WTC11 (cell line): ENCODE measurements around the gene MIEF1. TPM values are rescaled to one million over a fixed set of nuclear protein-coding genes. Genes with fewer than 3 reads are reported as not detected.
A peak's percentile ranks its signal among the peaks of the same experiment; 100 is the strongest.

ENCODE experiments used
- ATAC-seq: fragments of 200-7000 bp; cut with Tn5 transposase; 2 replicates; pipeline ENCODE4 v1.10.0; 2021; ENCODE audit warnings: mild to moderate bottlenecking, moderate library complexity
- CTCF ChIA-PET: fragments of 300-600 bp; sonication (Branson Sonifier 250); formaldehyde crosslinking; loops from one replicate; lab custom pipeline; 2021; ENCODE audit warnings: antibody characterized with exemption; lab: Charles Lee
- POLR2A ChIA-PET: fragments of 350-600 bp; sonication (Branson Sonifier 250); formaldehyde crosslinking; loops from one replicate; lab custom pipeline; 2021; ENCODE audit warnings: antibody characterized with exemption; lab: Charles Lee
- DNase-seq: peaks from one replicate; pipeline ENCODE4 v3.0.0; 2021; ENCODE audit warnings: low spot score
- H3K27ac Mint-ChIP-seq: 2 replicates; pipeline ENCODE4 v1.8.0; 2021; ENCODE audit warnings: mixed read lengths
- H3K27me3 Mint-ChIP-seq: 2 replicates; pipeline ENCODE4 v1.8.0; 2021; ENCODE audit warnings: low read depth, mild to moderate bottlenecking, moderate library complexity, mixed read lengths
- H3K36me3 Mint-ChIP-seq: 2 replicates; pipeline ENCODE4 v1.8.0; 2021; ENCODE audit warnings: mixed read lengths
- H3K4me1 Mint-ChIP-seq: 2 replicates; pipeline ENCODE4 v1.8.0; 2022; ENCODE audit warnings: mixed read lengths
- H3K4me3 Mint-ChIP-seq: 2 replicates; pipeline ENCODE4 v1.8.0; 2021; ENCODE audit warnings: mild to moderate bottlenecking, moderate library complexity, mixed read lengths
- H3K9me3 Mint-ChIP-seq: 2 replicates; pipeline ENCODE4 v1.8.0; 2021; ENCODE audit warnings: mixed read lengths
- ATF1 ChIP-seq: sonication (generic); formaldehyde crosslinking; IDR thresholded peaks from 2 replicates; pipeline ENCODE4 v1.8.1; 2023; ENCODE audit warnings: mild to moderate bottlenecking, moderate library complexity, missing genetic modification reagents
- ATF6 ChIP-seq: sonication (generic); formaldehyde crosslinking; IDR thresholded peaks from 2 replicates; pipeline ENCODE4 v1.8.1; 2023; ENCODE audit warnings: mild to moderate bottlenecking, missing genetic modification reagents
- CBFB ChIP-seq: sonication (generic); formaldehyde crosslinking; IDR thresholded peaks from 2 replicates; pipeline ENCODE4 v1.8.1; 2022; ENCODE audit warnings: mild to moderate bottlenecking, low read depth, missing genetic modification reagents
- CTCF ChIP-seq: fragments of 200-600 bp; IDR thresholded peaks from 2 replicates; pipeline ENCODE4 v1.8.0; 2022; ENCODE audit warnings: antibody characterized with exemption
- E2F4 ChIP-seq: sonication (generic); formaldehyde crosslinking; IDR thresholded peaks from 2 replicates; pipeline ENCODE4 v1.8.1; 2022; ENCODE audit warnings: low read depth, mild to moderate bottlenecking, moderate library complexity, missing genetic modification reagents, borderline replicate concordance
- EMX1 ChIP-seq: fragments of 250-450 bp; sonication (Bioruptor Pico); IDR thresholded peaks from 2 replicates; pipeline ENCODE4 v1.8.0; 2021; ENCODE audit warnings: mild to moderate bottlenecking
- IRF2 ChIP-seq: sonication (generic); formaldehyde crosslinking; IDR thresholded peaks from 2 replicates; pipeline ENCODE4 v1.8.0; 2022; ENCODE audit warnings: low read depth, missing genetic modification reagents, borderline replicate concordance
- MYBL2 ChIP-seq: sonication (generic); formaldehyde crosslinking; IDR thresholded peaks from 2 replicates; pipeline ENCODE4 v1.8.1; 2023; ENCODE audit warnings: mild to moderate bottlenecking, moderate library complexity, missing genetic modification reagents
- NFYB ChIP-seq: sonication (generic); formaldehyde crosslinking; conservative IDR thresholded peaks from 2 replicates; pipeline ENCODE4 v1.8.0; 2022; ENCODE audit warnings: low read depth, missing genetic modification reagents
- SP1 ChIP-seq: sonication (generic); formaldehyde crosslinking; conservative IDR thresholded peaks from 2 replicates; pipeline ENCODE4 v1.8.1; 2022; ENCODE audit warnings: missing genetic modification reagents
- TEAD1 ChIP-seq: sonication (generic); formaldehyde crosslinking; IDR thresholded peaks from 2 replicates; pipeline ENCODE4 v1.8.0; 2022; ENCODE audit warnings: mild to moderate bottlenecking, missing genetic modification reagents
- ZNF138 ChIP-seq: sonication (generic); formaldehyde crosslinking; conservative IDR thresholded peaks from 2 replicates; pipeline ENCODE4 v1.8.1; 2022; ENCODE audit warnings: mild to moderate bottlenecking, moderate library complexity, missing genetic modification reagents
- ZNF219 ChIP-seq: sonication (generic); formaldehyde crosslinking; IDR thresholded peaks from 2 replicates; pipeline ENCODE4 v1.8.0; 2023; ENCODE audit warnings: missing genetic modification reagents, mild to moderate bottlenecking, borderline replicate concordance
- ZNF317 ChIP-seq: sonication (generic); formaldehyde crosslinking; IDR thresholded peaks from 2 replicates; pipeline ENCODE4 v1.8.1; 2023; ENCODE audit warnings: low read depth, mild to moderate bottlenecking, moderate library complexity, missing genetic modification reagents, borderline replicate concordance
- ZNF396 ChIP-seq: fragments of 250-450 bp; sonication (Bioruptor Pico); IDR thresholded peaks from 2 replicates; pipeline ENCODE4 v1.8.0; 2021; ENCODE audit warnings: mild to moderate bottlenecking, moderate library complexity, borderline replicate concordance
- total RNA-seq: library from RNA; stranded (reverse); gene quantifications from 3 replicates; pipeline ENCODE4 v1.2.3, GENCODE V29; 2021

The MIEF1 gene
- total RNA-seq, 1 experiment from 2014 or later = 38.7 TPM

GRCh38 chr22:39458444-39459083 is 43.5 kb upstream of the MIEF1 start (continued):
- TF ChIP-seq E2F4 (CRISPR knock-in tag) (no peak), CTCF (no peak)
- TF ChIP-seq, all 79 proteins: peak for 0

- peaks cover 42% of the 10 kb centered on the region for H3K27me3 Mint-ChIP-seq
- H3K9me3 Mint-ChIP-seq = no peaks in the 10 kb centered on the region
- TF ChIP-seq TEAD1 (CRISPR knock-in tag) = no peak
- ATAC-seq = no peak
- no peak overlapping the region for H3K27ac Mint-ChIP-seq
- no peaks in the 10 kb centered on the region for H3K36me3 Mint-ChIP-seq
- peak overlapping the region; percentile 12 for H3K4me3 Mint-ChIP-seq
- no peak for DNase-seq
- ChIA-PET CTCF (interaction anchor here (0.6 to 1.2 kb wide), 2 partner anchors 13 to 26 kb away, joined by 3 read pairs; no protein-coding TSS in a partner anchor), POLR2A (no interaction called here)
- H3K4me1 Mint-ChIP-seq = peaks cover 16% of the 10 kb centered on the region
Measured at GRCh38 chr22:39459681-39460080, 42.4 kb upstream of the MIEF1 start.

GRCh38 chr22:39462443-39463221 is 39.5 kb upstream of the MIEF1 start:
- Mint-ChIP-seq H3K4me1 (peaks cover 11% of the 10 kb centered on the region), H3K27me3 (peaks cover 21% of the 10 kb centered on the region), H3K36me3 (no peaks in the 10 kb centered on the region), H3K27ac (0 out of 2 replicates have a peak overlapping the region, but pooled peaks have one; percentile 12), H3K4me3 (no peak overlapping the region), H3K9me3 (no peaks in the 10 kb centered on the region)
- CTCF ChIA-PET = interaction anchor here (0.6 to 2.9 kb wide), 16 partner anchors 9 to 120 kb away, joined by 3 to 17 read pairs (median 4); partner anchors contain the start of gene TAB1
- POLR2A ChIA-PET = interaction anchor here (0.5 to 1.1 kb wide), 2 partner anchors 21 to 55 kb away, joined by 3 read pairs; no protein-coding TSS in a partner anchor
- peak; percentile 62 for DNase-seq
- TF ChIP-seq SP1 (CRISPR knock-in tag) (peak; percentile 41; the same call in 1 of the 2 replicates), ATF1 (CRISPR knock-in tag) (no peak)
- peak; percentile 81 for ATAC-seq

- ChIA-PET POLR2A (no interaction called here), CTCF (interaction anchor here (0.5 to 1.6 kb wide), 2 partner anchors 21 to 66 kb away, joined by 5 to 6 read pairs; no protein-coding TSS in a partner anchor)
- Mint-ChIP-seq H3K27me3 (peaks cover 17% of the 10 kb centered on the region), H3K4me3 (no peak overlapping the region), H3K4me1 (peaks cover 8% of the 10 kb centered on the region), H3K9me3 (no peaks in the 10 kb centered on the region), H3K36me3 (no peaks in the 10 kb centered on the region), H3K27ac (no peak overlapping the region)
- TF ChIP-seq ATF1 (CRISPR knock-in tag) = no peak
- no peak for TF ChIP-seq ZNF219 (CRISPR knock-in tag)
- TF ChIP-seq MYBL2 (CRISPR knock-in tag) = no peak
- TF ChIP-seq ATF6 = no peak
- no peak for TF ChIP-seq ZNF138 (CRISPR knock-in tag)
- TF ChIP-seq ZNF396 (CRISPR knock-in tag) = no peak
- TF ChIP-seq ZNF317 = no peak
- TF ChIP-seq CBFB (CRISPR knock-in tag) = no peak
- no peak for TF ChIP-seq IRF2 (CRISPR knock-in tag)
- no peak for TF ChIP-seq EMX1 (CRISPR knock-in tag)
- no peak for TF ChIP-seq NFYB (CRISPR knock-in tag)
- ATAC-seq (no peak), DNase-seq (no peak)
Measured at GRCh38 chr22:39463277-39463676, 38.8 kb upstream of the MIEF1 start.
